SK-N-SH (cell line): ENCODE measurements around the gene MORN2.

Experiments used
- CHD2 ChIP-seq: fragments of 150-350 bp; IDR thresholded peaks from 2 replicates; pipeline ENCODE4 v1.6.1; 2018; ENCODE audit warnings: low read length; ENCODE audit not compliant: partially characterized antibody
- CTCF ChIP-seq: fragments of 200-600 bp; sonication (generic); IDR thresholded peaks from 2 replicates; pipeline ENCODE4 v1.6.1; 2017; ENCODE audit warnings: antibody characterized with exemption, mild to moderate bottlenecking, moderate library complexity
- NFIC ChIP-seq: IDR thresholded peaks from 2 replicates; pipeline ENCODE4 v1.4.0; 2012; ENCODE audit warnings: borderline replicate concordance
- PBX3 ChIP-seq: IDR thresholded peaks from 2 replicates; pipeline ENCODE4; 2012
- POLR2AphosphoS5 ChIP-seq: IDR thresholded peaks from 2 replicates; pipeline ENCODE4 v1.6.1; 2012; ENCODE audit warnings: low read depth, low read length
- TAF1 ChIP-seq: IDR thresholded peaks from 2 replicates; pipeline ENCODE4 v1.6.1; 2012; ENCODE audit warnings: low read depth, mild to moderate bottlenecking, low read length, moderate library complexity, borderline replicate concordance
- USF2 ChIP-seq: fragments of 150-350 bp; IDR thresholded peaks from 2 replicates; pipeline ENCODE4 v1.6.1; 2017; ENCODE audit warnings: antibody characterized with exemption, low read length, low read depth, borderline replicate concordance
- YY1 ChIP-seq: IDR thresholded peaks from 2 replicates; pipeline ENCODE4 v1.4.0; 2012; ENCODE audit warnings: low read depth, mild to moderate bottlenecking

- TF ChIP-seq CHD2, result no peak
- TF ChIP-seq TAF1, result no peak
- no peak for TF ChIP-seq CTCF
- no peak for TF ChIP-seq NFIC
- no peak for TF ChIP-seq PBX3
- TF ChIP-seq USF2, result no peak
- no peak for TF ChIP-seq YY1
- TF ChIP-seq POLR2AphosphoS5, result no peak
Measured at GRCh38 chr2:38887347-38887746, 11.6 kb downstream of the MORN2 start.
